H1 (cell line): ENCODE results near the gene TRIM7. TPM values are rescaled to one million over a fixed set of nuclear protein-coding genes. Genes with fewer than 3 reads are reported as not detected.

Experiments
- CTCF ChIA-PET: fragments of 300-600 bp; sonication (Branson Sonifier 250); formaldehyde crosslinking; loops from one replicate; lab custom pipeline; 2021; ENCODE audit not compliant: partially characterized antibody; lab: Charles Lee
- POLR2A ChIA-PET: fragments of 300-600 bp; sonication (Branson Sonifier 250); formaldehyde crosslinking; loops from one replicate; lab custom pipeline; 2021; ENCODE audit warnings: inconsistent platforms; ENCODE audit not compliant: partially characterized antibody; lab: Charles Lee
- DNase-seq, 2 experiments: peaks; one replicate each; pipeline versions ENCODE4 v3.0.0 to v3.0.0-alpha.2; 2010 to 2022; ENCODE audit warnings: low spot score in 2 of 2, low read depth in 1 of 2, mixed read lengths in 1 of 2
- FAIRE-seq: peaks from 2 replicates; lab custom pipeline; 2011; peaks lifted over from hg19 to GRCh38; lab: Jason Lieb, UNC
- H2AFZ ChIP-seq: 2 replicates; pipeline ENCODE4 v1.8.1; 2012; ENCODE audit warnings: low read length, inconsistent platforms
- H2AK5ac ChIP-seq: 2 replicates; pipeline ENCODE4 v1.6.1; 2013; ENCODE audit warnings: low read depth, low read length
- H2BK120ac ChIP-seq: replicated peaks from 2 replicates; pipeline ENCODE3; 2013; ENCODE audit warnings: low read depth, low read length, inconsistent platforms
- H2BK12ac ChIP-seq: 2 replicates; pipeline ENCODE4 v1.6.1; 2013; ENCODE audit warnings: low read depth, low read length
- H2BK15ac ChIP-seq: 2 replicates; pipeline ENCODE4 v1.6.1; 2013; ENCODE audit warnings: low read length
- H2BK20ac ChIP-seq: 2 replicates; pipeline ENCODE4 v1.6.1; 2013; ENCODE audit warnings: low read length
- H2BK5ac ChIP-seq: 2 replicates; pipeline ENCODE4 v1.6.1; 2013; ENCODE audit warnings: low read depth, low read length
- H3K14ac ChIP-seq: 2 replicates; pipeline ENCODE4 v1.6.1; 2013; ENCODE audit warnings: inconsistent platforms; ENCODE audit not compliant: insufficient read length
- H3K18ac ChIP-seq: 2 replicates; pipeline ENCODE4 v1.6.1; 2013; ENCODE audit warnings: low read length; ENCODE audit errors: extremely low read depth
- H3K23ac ChIP-seq: 2 replicates; pipeline ENCODE4 v1.6.1; 2013; ENCODE audit warnings: inconsistent platforms; ENCODE audit not compliant: insufficient read length
- H3K23me2 ChIP-seq: 2 replicates; pipeline ENCODE4 v1.6.1; 2013; ENCODE audit warnings: low read depth, low read length
- H3K27ac ChIP-seq: 2 replicates; pipeline ENCODE4 v1.6.1; 2011; ENCODE audit warnings: low read depth, low read length, inconsistent platforms
- H3K27me3 ChIP-seq, 4 experiments: replicated peaks in 1 of 4; 1 replicate in 1 of 4; 2 replicates in 3 of 4; pipeline versions ENCODE4 v1.6.1 to v1.8.1; 2011 to 2013; ENCODE audit warnings: low read length in 3 of 4, mild to moderate bottlenecking in 3 of 4, inconsistent platforms in 2 of 4, mixed read lengths in 2 of 4, moderate library complexity in 1 of 4; ENCODE audit not compliant: control insufficient read depth in 3 of 4, insufficient read depth in 3 of 4; ENCODE audit errors: extremely low read depth in 1 of 4
- H3K36me3 ChIP-seq, 4 experiments: 2 replicates each; pipeline versions ENCODE4 v1.6.1 to v1.8.1; 2011 to 2013; ENCODE audit warnings: mild to moderate bottlenecking in 4 of 4, low read length in 3 of 4, moderate library complexity in 2 of 4, control low read depth in 1 of 4, inconsistent platforms in 1 of 4; ENCODE audit not compliant: insufficient read depth in 4 of 4, control insufficient read depth in 2 of 4
- H3K4ac ChIP-seq: replicated peaks from 2 replicates; pipeline ENCODE3; 2013; ENCODE audit warnings: low read length, low read depth, mixed read lengths, inconsistent platforms; ENCODE audit not compliant: insufficient read length
- H3K4me1 ChIP-seq, 4 experiments: replicated peaks in 1 of 4; 1 replicate in 1 of 4; 2 replicates in 3 of 4; pipeline versions ENCODE4 v1.6.1 to v1.8.1; 2011 to 2013; ENCODE audit warnings: low read length in 3 of 4, inconsistent platforms in 2 of 4, mixed read lengths in 1 of 4; ENCODE audit not compliant: insufficient read depth in 4 of 4, control insufficient read depth in 3 of 4
- H3K4me2 ChIP-seq, 2 experiments: 2 replicates each; pipeline versions ENCODE4 v1.6.1 to v1.8.1; 2011 to 2013; ENCODE audit warnings: low read depth in 2 of 2, low read length in 2 of 2, control low read depth in 1 of 2, inconsistent platforms in 1 of 2, mild to moderate bottlenecking in 1 of 2; ENCODE audit not compliant: insufficient read depth in 1 of 2
- H3K4me3 ChIP-seq, 4 experiments: fragments of 200-600, 300-600 bp in 1 of 4; sonication (generic), shearing (Covaris generic), sonication (Bioruptor Twin) in 1 of 4; 2 replicates each; pipeline versions ENCODE4 v1.5.1 to v1.8.1; 2011 to 2016; ENCODE audit warnings: low read length in 4 of 4, low read depth in 3 of 4, control low read depth in 2 of 4, inconsistent platforms in 2 of 4, mild to moderate bottlenecking in 2 of 4, mixed read lengths in 1 of 4, moderate library complexity in 1 of 4; ENCODE audit not compliant: insufficient read depth in 2 of 4; ENCODE audit errors: extremely low read depth in 1 of 4
- H3K56ac ChIP-seq: replicated peaks from 2 replicates; pipeline ENCODE3; 2013; ENCODE audit warnings: low read depth, mild to moderate bottlenecking, mixed read lengths, low read length, inconsistent platforms; ENCODE audit not compliant: insufficient read length
- H3K79me1 ChIP-seq: 2 replicates; pipeline ENCODE4 v1.6.1; 2013; ENCODE audit warnings: low read depth, low read length, control low read depth
- H3K79me2 ChIP-seq, 2 experiments: 2 replicates each; pipeline versions ENCODE4 v1.6.1 to v1.8.1; 2012 to 2013; ENCODE audit warnings: low read length in 2 of 2, mild to moderate bottlenecking in 2 of 2, inconsistent platforms in 1 of 2; ENCODE audit not compliant: insufficient read depth in 2 of 2, control insufficient read depth in 1 of 2
- H3K9ac ChIP-seq, 4 experiments: replicated peaks in 1 of 4; 1 replicate in 1 of 4; 2 replicates in 3 of 4; pipeline versions ENCODE4 v1.6.1 to v1.8.1; 2011 to 2013; ENCODE audit warnings: low read depth in 3 of 4, low read length in 3 of 4, control low read depth in 2 of 4, mild to moderate bottlenecking in 2 of 4, moderate library complexity in 2 of 4, inconsistent platforms in 1 of 4; ENCODE audit errors: extremely low read depth in 1 of 4
- H3K9me3 ChIP-seq, 2 experiments: 2 replicates each; pipeline versions ENCODE4 v1.6.1 to v1.8.1; 2012 to 2013; ENCODE audit warnings: mild to moderate bottlenecking in 2 of 2, moderate library complexity in 2 of 2, control low read depth in 1 of 2, inconsistent platforms in 1 of 2, low read depth in 1 of 2, low read length in 1 of 2, mixed read lengths in 1 of 2; ENCODE audit not compliant: insufficient read depth in 2 of 2
- H4K20me1 ChIP-seq, 2 experiments: replicated peaks in 1 of 2; 2 replicates each; pipeline versions ENCODE3 to v1.8.1; 2011 to 2013; ENCODE audit warnings: inconsistent platforms in 2 of 2, low read length in 2 of 2, mild to moderate bottlenecking in 1 of 2; ENCODE audit not compliant: insufficient read depth in 2 of 2, control insufficient read depth in 1 of 2
- H4K5ac ChIP-seq: 2 replicates; pipeline ENCODE4 v1.6.1; 2013; ENCODE audit warnings: low read length, low read depth, mixed read lengths, inconsistent platforms; ENCODE audit not compliant: insufficient read length
- H4K8ac ChIP-seq: 2 replicates; pipeline ENCODE4 v1.8.0; 2013; ENCODE audit warnings: mild to moderate bottlenecking, moderate library complexity, low read length, inconsistent platforms; ENCODE audit not compliant: insufficient read depth; ENCODE audit errors: extremely low read depth
- H4K91ac ChIP-seq: replicated peaks from 2 replicates; pipeline ENCODE3; 2013; ENCODE audit warnings: low read length, mixed read lengths, inconsistent platforms; ENCODE audit not compliant: insufficient read length
- CTCF ChIP-seq, 3 experiments: IDR thresholded peaks; 1 replicate in 2 of 3; 2 replicates in 1 of 3; pipeline versions ENCODE4 v1.5.1 to v1.6.1; 2011; ENCODE audit warnings: low read length in 3 of 3, mild to moderate bottlenecking in 3 of 3, inconsistent platforms in 2 of 3, low read depth in 1 of 3, moderate library complexity in 1 of 3; ENCODE audit not compliant: insufficient read depth in 1 of 3; ENCODE audit errors: control extremely low read depth in 1 of 3
- GABPA ChIP-seq: IDR thresholded peaks from 2 replicates; pipeline ENCODE4 v1.6.1; 2011; ENCODE audit warnings: mild to moderate bottlenecking, low read length, moderate library complexity, borderline replicate concordance; ENCODE audit not compliant: insufficient read depth
- RAD21 ChIP-seq, 2 experiments: IDR thresholded peaks in 1 of 2; conservative IDR thresholded peaks in 1 of 2; 2 replicates each; pipeline ENCODE4 v1.6.1; 2011; ENCODE audit warnings: low read depth in 2 of 2, low read length in 2 of 2, improper control_type of control experiment in 1 of 2, inconsistent platforms in 1 of 2, mild to moderate bottlenecking in 1 of 2, moderate library complexity in 1 of 2
- SIN3A ChIP-seq, 2 experiments: IDR thresholded peaks in 1 of 2; conservative IDR thresholded peaks in 1 of 2; 2 replicates each; pipeline ENCODE4 v1.6.1; 2011 to 2012; ENCODE audit warnings: low read length in 2 of 2, improper control_type of control experiment in 1 of 2, low read depth in 1 of 2, mild to moderate bottlenecking in 1 of 2
- TBP ChIP-seq: IDR thresholded peaks from 2 replicates; pipeline ENCODE4 v1.6.1; 2011; ENCODE audit warnings: low read depth, low read length, improper control_type of control experiment
- WGBS, 2 experiments: shearing (Covaris generic) in 1 of 2; methylation state at CpG; one replicate each; pipeline versions ENCODE4 v1.1.6 to v1.1.7; 2013 to 2015; ENCODE audit warnings: low lambda C conversion rate in 2 of 2, mixed read lengths in 2 of 2, inconsistent platforms in 1 of 2, low coverage in 1 of 2, missing lambda C conversion rate in 1 of 2; ENCODE audit not compliant: insufficient replicate concordance in 2 of 2, insufficient coverage in 1 of 2, insufficient read length in 1 of 2; ENCODE audit errors: extremely low coverage in 1 of 2, missing lambda C conversion rate in 1 of 2; 5-methylcytosine and 5-hydroxymethylcytosine counted together
- polyA plus RNA-seq, 7 experiments: library from polyadenylated mRNA; depleted of rRNA in 3 of 7; stranded (reverse) in 5 of 7; unstranded in 2 of 7; fragments of >200 nt in 5 of 7; fragments of 200-250 nt in 2 of 7; gene quantifications; 1 replicate in 5 of 7; 2 replicates in 1 of 7; 4 replicates in 1 of 7; pipeline versions ENCODE4 v1.2.1 to v1.2.3, GENCODE V29; 2011 to 2013; ENCODE audit warnings: missing spikeins in 2 of 7, mixed read lengths in 2 of 7
- total RNA-seq: library from RNA; stranded (reverse); fragmentation: NEBNext Ultra II Directional; extraction: Animal tissue kit (Norgen Biotek cat#: 25700); gene quantifications from 2 replicates; pipeline ENCODE4 v1.2.1, GENCODE V29; 2021
- TF ChIP-seq, protein P1 (sequence below): IDR thresholded peaks from 2 replicates; pipeline ENCODE4 v1.6.1; 2012; ENCODE audit warnings: inconsistent platforms

TRIM7 gene
- total and polyA plus RNA-seq, 2 of the 8 experiments (the other 6 are each of a cell fraction or from before 2014, with no cell fraction given) = 0.36 to 0.47 TPM

GRCh38 chr5:181181650-181182565, 23.1 kb downstream of the TRIM7 start:
- Histone ChIP-seq H4K5ac (no peak overlapping the region), H2AK5ac (no peak overlapping the region), H3K79me2 (no peaks in the 10 kb centered on the region), H3K4ac (no peak overlapping the region), H3K9ac (no peak overlapping the region), H4K91ac (no peak overlapping the region), H3K4me2 (peak overlapping the region in 1 of 2 experiments; percentile 53; a peak in 2 of 4 replicates), H3K23me2 (no peaks in the 10 kb centered on the region), H2AFZ (peak overlapping the region; percentile 66; the same call in 1 of the 2 replicates), H3K23ac (no peak overlapping the region), H3K4me1 (no peaks in the 10 kb centered on the region), H2BK120ac (no peak overlapping the region), H4K20me1 (no peaks in the 10 kb centered on the region), H3K27ac (no peak overlapping the region), H3K4me3 (no peak overlapping the region), H3K27me3 (no peaks in the 10 kb centered on the region), H3K18ac (no peak overlapping the region), H3K14ac (no peak overlapping the region), H3K36me3 (no peaks in the 10 kb centered on the region), H2BK5ac (no peak overlapping the region), H2BK15ac (no peak overlapping the region), H3K79me1 (no peaks in the 10 kb centered on the region), H3K56ac (no peak overlapping the region), H3K9me3 (no peaks in the 10 kb centered on the region; a peak in 1 of 4 replicates), H2BK12ac (no peak overlapping the region), H4K8ac (no peak overlapping the region; the same call in 1 of the 2 replicates), H2BK20ac (no peak overlapping the region)
- ChIA-PET CTCF (interaction anchor here (0.6 to 3.6 kb wide), 9 partner anchors 9 to 81 kb away, joined by 3 to 23 read pairs (median 3); no protein-coding TSS in a partner anchor), POLR2A (interaction anchor here (3.0 kb wide), 1 partner anchor 53 kb away, joined by 12 read pairs; no protein-coding TSS in a partner anchor)
- DNase-seq (peak in 1 of 2 experiments; percentile 76), FAIRE-seq (peak; percentile 28)
- WGBS, 2 experiments = 55% methylated on average over 25 of the region's 25 CpGs; no CpG with 5 or more reads in 1 of the 2 experiments
- TF ChIP-seq SIN3A (conservative IDR thresholded peaks at IDR 0.05 in 1 of 2, IDR thresholded peaks at IDR 0.05 in 1 of 2; ENCODE audit: low read depth in 1 of 2, low read length in 2 of 2) = 0 out of 4 replicates have a peak, but pooled peaks of 1 of the 2 experiments have one; percentile 27
- TF ChIP-seq TBP = 0 out of 2 replicates have a peak, but pooled peaks have one; percentile 34
- TF ChIP-seq, protein P1, sequence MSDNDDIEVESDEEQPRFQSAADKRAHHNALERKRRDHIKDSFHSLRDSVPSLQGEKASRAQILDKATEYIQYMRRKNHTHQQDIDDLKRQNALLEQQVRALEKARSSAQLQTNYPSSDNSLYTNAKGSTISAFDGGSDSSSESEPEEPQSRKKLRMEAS = 0 out of 2 replicates have a peak, but pooled peaks have one; percentile 14
- no peak for TF ChIP-seq GABPA
- TF ChIP-seq RAD21 (IDR thresholded peaks at IDR 0.05 in 1 of 2, conservative IDR thresholded peaks at IDR 0.05 in 1 of 2; ENCODE audit: low read depth in 2 of 2, low read length in 2 of 2) = peak; percentile 85
- TF ChIP-seq CTCF (IDR thresholded peaks at IDR 0.05; ENCODE audit: control extremely low read depth in 1 of 3, insufficient read depth in 1 of 3, low read depth in 1 of 3, low read length in 3 of 3) = peak in 2 of 3 experiments; percentile 80 to 90; a peak in 3 of 4 replicates
